GM12878 (cell line): ENCODE data around the gene KCNJ14. TPM values are rescaled to one million over a fixed set of nuclear protein-coding genes. Genes with fewer than 3 reads are reported as not detected.

Source experiments
- ATAC-seq: fragments of 200-7000 bp; cut with Tn5 transposase; 3 replicates; pipeline ENCODE4 v1.9.1; 2020; ENCODE audit warnings: mild to moderate bottlenecking, moderate library complexity
- BruUV-seq: library from RNA; stranded (reverse); fragments of 400-500 nt; replicated peaks from 2 replicates; lab custom pipeline; 2021; lab: Mats Ljungman, UMichigan
- CTCF ChIA-PET: fragments of 300-600 bp; sonication (Branson Sonifier 250); formaldehyde crosslinking; extraction: SDS; loops from one replicate; lab custom pipeline; 2021; ENCODE audit warnings: inconsistent platforms; lab: Yijun Ruan, JAX
- POLR2A ChIA-PET: fragments of 350-600 bp; formaldehyde crosslinking; extraction: SDS; loops from one replicate; lab custom pipeline; 2021; ENCODE audit warnings: inconsistent platforms; lab: Charles Lee
- RAD21 ChIA-PET: fragments of 300-600 bp; sonication (Branson Sonifier 250); formaldehyde crosslinking; loops from one replicate; lab custom pipeline; 2023; ENCODE audit warnings: antibody characterized with exemption; ENCODE audit not compliant: unreplicated experiment; lab: Charles Lee
- SMC1A ChIA-PET: fragments of 300-600 bp; sonication (Branson Sonifier 250); formaldehyde crosslinking; loops from one replicate; lab custom pipeline; 2023; ENCODE audit not compliant: unreplicated experiment, uncharacterized antibody; lab: Charles Lee
- DNase-seq: peaks from one replicate; pipeline ENCODE4 v3.0.0-alpha.2; 2011; ENCODE audit warnings: low read depth, low spot score
- FAIRE-seq: peaks from 3 replicates; lab custom pipeline; 2011; peaks lifted over from hg19 to GRCh38; lab: Jason Lieb, UNC
- H2AFZ ChIP-seq: 2 replicates; pipeline ENCODE4 v1.6.0; 2011; ENCODE audit warnings: low read depth, low read length, control low read depth; ENCODE audit not compliant: control insufficient read depth
- H3K27ac ChIP-seq: 2 replicates; pipeline ENCODE4 v1.5.1; 2011; ENCODE audit warnings: control low read depth; ENCODE audit not compliant: control insufficient read depth, insufficient read depth
- H3K27me3 ChIP-seq, 2 experiments: replicated peaks in 1 of 2; 2 replicates each; pipeline versions ENCODE4 v1.6.0 to v1.6.1; 2011; ENCODE audit warnings: low read length in 1 of 2; ENCODE audit not compliant: control insufficient read depth in 2 of 2, insufficient read depth in 2 of 2
- H3K36me3 ChIP-seq, 2 experiments: 2 replicates each; pipeline ENCODE4 v1.5.1; 2011; ENCODE audit warnings: low read length in 1 of 2; ENCODE audit not compliant: control insufficient read depth in 2 of 2, insufficient read depth in 2 of 2
- H3K4me1 ChIP-seq: 2 replicates; pipeline ENCODE4 v1.6.1; 2011; ENCODE audit warnings: mild to moderate bottlenecking, low read length, moderate library complexity, mixed read lengths; ENCODE audit not compliant: control insufficient read depth, insufficient read depth
- H3K4me2 ChIP-seq: 2 replicates; pipeline ENCODE4 v1.6.0; 2011; ENCODE audit warnings: control low read depth; ENCODE audit not compliant: control insufficient read depth, insufficient read depth
- H3K4me3 ChIP-seq: fragments of 200-600 bp; sonication (generic); 2 replicates; pipeline ENCODE4 v1.5.1; 2016
- H3K79me2 ChIP-seq: 2 replicates; pipeline ENCODE4 v1.6.0; 2011; ENCODE audit warnings: low read length; ENCODE audit not compliant: control insufficient read depth, insufficient read depth
- H3K9ac ChIP-seq: 2 replicates; pipeline ENCODE4 v1.8.0; 2011; ENCODE audit warnings: low read length, control low read depth, mixed read lengths; ENCODE audit not compliant: control insufficient read depth, insufficient read depth
- H3K9me3 ChIP-seq: replicated peaks from 3 replicates; pipeline ENCODE4 v1.5.1; 2011; ENCODE audit warnings: mild to moderate bottlenecking, low read length; ENCODE audit not compliant: control insufficient read depth, insufficient read depth
- H4K20me1 ChIP-seq: 2 replicates; pipeline ENCODE4 v1.6.0; 2011; ENCODE audit not compliant: control insufficient read depth, insufficient read depth
- BACH1 ChIP-seq: fragments of 450-650 bp; IDR thresholded peaks from 2 replicates; pipeline ENCODE4 v1.6.1; 2017; ENCODE audit warnings: mild to moderate bottlenecking, borderline replicate concordance
- BMI1 ChIP-seq: fragments of 450-650 bp; IDR thresholded peaks from 2 replicates; pipeline ENCODE4 v1.6.1; 2016; ENCODE audit warnings: mild to moderate bottlenecking, moderate library complexity, borderline replicate concordance
- CTCF ChIP-seq, 3 experiments: IDR thresholded peaks in 2 of 3; conservative IDR thresholded peaks in 1 of 3; 2 replicates each; pipeline ENCODE4 v1.5.1; 2011; ENCODE audit warnings: low read depth in 3 of 3, low read length in 3 of 3, mild to moderate bottlenecking in 3 of 3, control low read depth in 2 of 3, moderate library complexity in 2 of 3, inconsistent platforms in 1 of 3, mixed read lengths in 1 of 3; ENCODE audit not compliant: control insufficient read depth in 2 of 3, insufficient read depth in 1 of 3; ENCODE audit errors: extremely low read depth in 1 of 3
- FOS ChIP-seq: IDR thresholded peaks from 3 replicates; pipeline ENCODE4 v1.6.1; 2011; ENCODE audit warnings: borderline replicate concordance; ENCODE audit not compliant: insufficient read length; ENCODE audit errors: extremely low read depth
- NKRF ChIP-seq: fragments of 450-650 bp; conservative IDR thresholded peaks from 2 replicates; pipeline ENCODE4 v1.6.1; 2017; ENCODE audit warnings: mild to moderate bottlenecking, moderate library complexity
- RAD21 ChIP-seq: IDR thresholded peaks from 2 replicates; pipeline ENCODE4 v1.6.1; 2011; ENCODE audit warnings: mild to moderate bottlenecking, low read depth, low read length, moderate library complexity; ENCODE audit not compliant: insufficient read depth
- RELA ChIP-seq: fragments of 450-650 bp; IDR thresholded peaks from 2 replicates; pipeline ENCODE4 v1.8.0; 2014; ENCODE audit warnings: borderline replicate concordance; ENCODE audit not compliant: partially characterized antibody
- TARDBP ChIP-seq: IDR thresholded peaks from 2 replicates; pipeline ENCODE4 v1.6.1; 2016; ENCODE audit warnings: borderline replicate concordance
- ZNF384 ChIP-seq: IDR thresholded peaks from 2 replicates; pipeline ENCODE4 v1.6.1; 2012; ENCODE audit warnings: low read depth, mild to moderate bottlenecking, low read length, improper control_type of control experiment, borderline replicate concordance
- WGBS: methylation state at CpG from one replicate; pipeline ENCODE4 v1.1.6; 2016; ENCODE audit warnings: low lambda C conversion rate; ENCODE audit not compliant: insufficient replicate concordance, insufficient coverage; ENCODE audit errors: missing lambda C conversion rate; 5-methylcytosine and 5-hydroxymethylcytosine counted together
- in situ Hi-C: fragments of 300-500 bp; cut with MboI; formaldehyde crosslinking; loops from 9 replicates; pipeline ENCODE4 v1.14.3; 2018; ENCODE audit warnings: mixed read lengths
- intact Hi-C: fragments of 100-400 bp; cut with micrococcal nuclease; formaldehyde crosslinking; loops from one replicate; pipeline ENCODE4 v1.14.2; 2022; ENCODE audit not compliant: unreplicated experiment
- polyA plus RNA-seq, 11 experiments: library from polyadenylated mRNA; depleted of rRNA in 4 of 11; unstranded in 6 of 11; stranded (reverse) in 5 of 11; fragments of >200 nt; fragmentation: Nextera tagmentation in 4 of 11; fragmentation: Illumina TruSeq in 1 of 11; extraction: Ambion mirVana in 4 of 11; extraction: Trizol in 1 of 11; gene quantifications; 1 replicate in 1 of 11; 2 replicates in 10 of 11; pipeline versions ENCODE4 v1.2.1 to v1.2.3, GENCODE V29; 2011 to 2016; ENCODE audit warnings: inconsistent platforms in 2 of 11, missing spikeins in 2 of 11, low read depth in 1 of 11
- total RNA-seq, 4 experiments: library from RNA; depleted of rRNA in 3 of 4; stranded (reverse); fragments of >200 nt in 3 of 4; fragmentation: Illumina TruSeq in 1 of 4; extraction: Trizol in 1 of 4; gene quantifications; 2 replicates each; pipeline versions ENCODE4 v1.2.1 to v1.2.3, GENCODE V29; 2013 to 2021

The KCNJ14 gene
- total and polyA plus RNA-seq, 10 of the 15 experiments (the other 5 are each of a cell fraction or from before 2014, with no cell fraction given) = 0.24 to 1.4 (median 0.42) TPM

GRCh38 chr19:48476176-48476575, 20.8 kb downstream of the KCNJ14 start:
- H3K36me3 ChIP-seq = peaks cover 3 to 13% of the 10 kb centered on the region in 2 experiments; a peak in 3 of 4 replicates
- ATAC-seq (no peak), DNase-seq (no peak), FAIRE-seq (no peak)
- CTCF ChIA-PET = interaction anchor here (0.6 to 5.0 kb wide), 2 partner anchors 13 to 155 kb away, joined by 3 to 27 read pairs; no protein-coding TSS in a partner anchor
- no peaks in the 10 kb centered on the region for H3K27me3 ChIP-seq
- BruUV-seq = no TSS peak
- in situ Hi-C loops = no loop called here
- no peak overlapping the region for H2AFZ ChIP-seq
- TF ChIP-seq RAD21 = no peak
- TF ChIP-seq NKRF = no peak
- no peak for TF ChIP-seq BACH1
- TF ChIP-seq TARDBP = no peak
- no peak for TF ChIP-seq BMI1
- no peak for TF ChIP-seq RELA
- TF ChIP-seq FOS = no peak
- TF ChIP-seq ZNF384 = no peak
- no peak for TF ChIP-seq CTCF (IDR thresholded peaks at IDR 0.05 in 2 of 3, conservative IDR thresholded peaks at IDR 0.05 in 1 of 3; ENCODE audit: control insufficient read depth in 2 of 3, extremely low read depth in 1 of 3, insufficient read depth in 1 of 3, low read depth in 3 of 3, low read length in 3 of 3)
- no peak overlapping the region for H3K9ac ChIP-seq
- POLR2A ChIA-PET = no interaction called here
- H3K4me2 ChIP-seq = no peak overlapping the region
- no peaks in the 10 kb centered on the region for H3K79me2 ChIP-seq
- H3K9me3 ChIP-seq = no peaks in the 10 kb centered on the region
- SMC1A ChIA-PET = no interaction called here
- no peaks in the 10 kb centered on the region for H3K4me1 ChIP-seq
- WGBS = 93% methylated on average over 9 of the region's 9 CpGs
- intact Hi-C loops = no loop called here
- no peak overlapping the region for H3K4me3 ChIP-seq
- RAD21 ChIA-PET = no interaction called here
- no peaks in the 10 kb centered on the region for H4K20me1 ChIP-seq
- H3K27ac ChIP-seq = no peak overlapping the region
